Suprapubic skin (tissue), 4 donors: ENCODE results near the gene SUGCT. TPM values are rescaled to one million over a fixed set of nuclear protein-coding genes. Genes with fewer than 3 reads are reported as not detected.

Experiments used
- DNase-seq, 2 donors: peaks; one replicate each; pipeline ENCODE4 v3.0.0-alpha.2; 2019; ENCODE audit warnings: low spot score in 2 of 2
- H3K27ac ChIP-seq: fragments of 200-600 bp; sonication (generic); one replicate; pipeline ENCODE4 v1.5.1; 2019
- H3K27me3 ChIP-seq: fragments of 200-600 bp; sonication (generic); one replicate; pipeline ENCODE4 v1.5.1; 2019
- H3K36me3 ChIP-seq: fragments of 200-600 bp; sonication (generic); one replicate; pipeline ENCODE4 v1.5.1; 2019
- H3K4me1 ChIP-seq: fragments of 200-600 bp; sonication (generic); one replicate; pipeline ENCODE4 v1.5.1; 2019
- H3K4me3 ChIP-seq: fragments of 200-600 bp; sonication (generic); one replicate; pipeline ENCODE4 v1.5.1; 2019; ENCODE audit warnings: mild to moderate bottlenecking
- H3K9me3 ChIP-seq: fragments of 200-600 bp; sonication (generic); one replicate; pipeline ENCODE4 v1.5.1; 2019
- CTCF ChIP-seq, 2 donors: fragments of 200-600 bp in 1 of 2; fragments of 450-650 bp in 1 of 2; sonication (generic) in 1 of 2; IDR thresholded peaks; one replicate each; pipeline ENCODE4 v1.5.1; 2016 to 2019; ENCODE audit warnings: antibody characterized with exemption in 2 of 2, mild to moderate bottlenecking in 1 of 2, moderate library complexity in 1 of 2
- EP300 ChIP-seq: sonication (generic); formaldehyde crosslinking; IDR thresholded peaks from one replicate; pipeline ENCODE4 v1.6.1; 2017; ENCODE audit warnings: antibody characterized with exemption
- POLR2A ChIP-seq, 2 donors: fragments of 450-650 bp; IDR thresholded peaks; one replicate each; pipeline ENCODE4 v1.6.1; 2017; ENCODE audit warnings: antibody characterized with exemption in 2 of 2, mild to moderate bottlenecking in 2 of 2, moderate library complexity in 2 of 2
- POLR2AphosphoS5 ChIP-seq, 3 donors: sonication (generic); formaldehyde crosslinking; IDR thresholded peaks; one replicate each; pipeline ENCODE4 v1.6.1; 2017; ENCODE audit warnings: antibody characterized with exemption in 3 of 3
- WGBS: methylation state at CpG from one replicate; pipeline ENCODE4 v1.1.5; 2018; 5-methylcytosine and 5-hydroxymethylcytosine counted together
- total RNA-seq, 4 donors: library from RNA; depleted of rRNA; stranded (reverse); fragments of >200 nt; gene quantifications; one replicate each; pipeline ENCODE4 v1.1.0, GENCODE V29; 2016

SUGCT gene
- total RNA-seq, 4 donors from 2014 or later: 0.73 to 2.2 (median 0.98) TPM; not detected in 1

- H3K27me3 ChIP-seq: no peaks in the 10 kb centered on the region
- no peak overlapping the region for H3K27ac ChIP-seq
- DNase-seq: no peak
- no peaks in the 10 kb centered on the region for H3K36me3 ChIP-seq
- no peak for TF ChIP-seq EP300
- TF ChIP-seq POLR2AphosphoS5 (IDR thresholded peaks at IDR 0.05): no peak
- no peak for TF ChIP-seq POLR2A (IDR thresholded peaks at IDR 0.05)
- no peak for TF ChIP-seq CTCF (IDR thresholded peaks at IDR 0.05)
- H3K4me1 ChIP-seq: peaks cover 13% of the 10 kb centered on the region
- H3K4me3 ChIP-seq: no peak overlapping the region
- H3K9me3 ChIP-seq: no peaks in the 10 kb centered on the region
Observed at GRCh38 chr7:40716052-40716451, 581.2 kb downstream of the SUGCT start.

GRCh38 chr7:40717242-40717641 is 582.4 kb downstream of the SUGCT start:
- Histone ChIP-seq H3K27me3 (no peaks in the 10 kb centered on the region), H3K9me3 (no peaks in the 10 kb centered on the region), H3K4me3 (no peak overlapping the region), H3K27ac (no peak overlapping the region), H3K36me3 (no peaks in the 10 kb centered on the region), H3K4me1 (peaks cover 13% of the 10 kb centered on the region)
- WGBS: 13% methylated on average over 9 of the region's 9 CpGs
- peak; percentile 80 to 84 for DNase-seq
- no peak for TF ChIP-seq CTCF (IDR thresholded peaks at IDR 0.05)
- TF ChIP-seq POLR2AphosphoS5 (IDR thresholded peaks at IDR 0.05): no peak
- TF ChIP-seq EP300: no peak
- no peak for TF ChIP-seq POLR2A (IDR thresholded peaks at IDR 0.05)

GRCh38 chr7:40720416-40720815 is 585.6 kb downstream of the SUGCT start:
- Histone ChIP-seq H3K9me3 (no peaks in the 10 kb centered on the region), H3K4me1 (peaks cover 9% of the 10 kb centered on the region), H3K36me3 (no peaks in the 10 kb centered on the region), H3K27me3 (no peaks in the 10 kb centered on the region), H3K27ac (no peak overlapping the region), H3K4me3 (no peak overlapping the region)
- WGBS: 51% methylated on average over 1 of the region's 1 CpG
- TF ChIP-seq POLR2A (IDR thresholded peaks at IDR 0.05): no peak
- TF ChIP-seq CTCF (IDR thresholded peaks at IDR 0.05): no peak
- TF ChIP-seq POLR2AphosphoS5 (IDR thresholded peaks at IDR 0.05): no peak
- no peak for TF ChIP-seq EP300
- DNase-seq: no peak

- Histone ChIP-seq H3K27ac (no peak overlapping the region), H3K4me3 (no peak overlapping the region), H3K27me3 (no peaks in the 10 kb centered on the region), H3K9me3 (no peaks in the 10 kb centered on the region), H3K4me1 (peaks cover 9% of the 10 kb centered on the region), H3K36me3 (no peaks in the 10 kb centered on the region)
- TF ChIP-seq POLR2A (IDR thresholded peaks at IDR 0.05) (no peak), POLR2AphosphoS5 (IDR thresholded peaks at IDR 0.05) (no peak), EP300 (no peak), CTCF (IDR thresholded peaks at IDR 0.05) (no peak)
- 74% methylated on average over 2 of the region's 2 CpGs for WGBS
- no peak for DNase-seq
Observed at GRCh38 chr7:40721342-40721949, 586.6 kb downstream of the SUGCT start.

GRCh38 chr7:40722242-40722641 is 587.4 kb downstream of the SUGCT start:
- 87% methylated on average over 2 of the region's 2 CpGs for WGBS
- TF ChIP-seq CTCF (IDR thresholded peaks at IDR 0.05) (no peak), POLR2AphosphoS5 (IDR thresholded peaks at IDR 0.05) (no peak)
- no peaks in the 10 kb centered on the region for H3K36me3 ChIP-seq
- H3K27me3 ChIP-seq: no peaks in the 10 kb centered on the region
- H3K4me1 ChIP-seq: peaks cover 4% of the 10 kb centered on the region
- no peaks in the 10 kb centered on the region for H3K9me3 ChIP-seq
- H3K27ac ChIP-seq: no peak overlapping the region
- H3K4me3 ChIP-seq: no peak overlapping the region
- no peak for DNase-seq
